ENCODE results near the gene ADCY7.

DNA sequence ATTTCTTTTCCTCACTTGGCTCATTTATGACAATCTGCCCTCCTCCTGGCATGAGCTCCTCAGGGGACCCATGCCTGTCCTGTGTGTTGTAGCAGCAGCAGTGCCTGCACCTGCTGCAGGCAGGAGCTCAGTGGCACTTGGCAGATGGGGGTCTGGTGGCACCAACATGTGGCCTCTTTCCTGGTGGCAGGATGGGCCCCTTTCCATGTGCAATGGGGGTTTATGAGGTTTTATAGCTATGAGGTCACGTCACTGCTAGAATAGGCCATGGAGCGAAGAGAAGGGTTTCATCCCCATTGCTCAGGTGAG is 7.0 kb downstream of the ADCY7 start:
- TF ChIP-seq CTCF (IDR thresholded peaks at IDR 0.05) (no peak), POLR2A (IDR thresholded peaks at IDR 0.05) (no peak)
